Inferior parietal cortex (tissue), 1 donor: ENCODE results near the gene FUT2.

Experiments
- DNase-seq: peaks from one replicate; pipeline ENCODE4 v3.0.0-alpha.2; 2016; ENCODE audit errors: extremely low spot score

Gene FUT2

GRCh38 chr19:48750771-48751504 is 55.2 kb downstream of the FUT2 start:
- DNase-seq: no peak

GRCh38 chr19:48751845-48752495 is 56.2 kb downstream of the FUT2 start:
- DNase-seq: no peak

- DNase-seq: no peak
These were observed 57.0 kb downstream of the FUT2 start, which contains the start of gene FUT1 for GRCh38 chr19:48752496-48753365. FUT1 (minus strand) TSS chr19:48752641; CDS start chr19:48751281, 1,360 bp downstream.

GRCh38 chr19:48755084-48755641 is 59.4 kb downstream of the FUT2 start, which contains the start of gene FGF21:
FGF21 (plus strand) TSS chr19:48755524; CDS start chr19:48756237, 713 bp downstream.
- DNase-seq: no peak
